GM19023 (cell line): ENCODE results near the gene FAM221B.

Experiments
- ATAC-seq: cut with Tn5 transposase; IDR thresholded peaks from one replicate; pipeline ENCODE4 v1.9.1; 2021; ENCODE audit warnings: mild to moderate bottlenecking, moderate library complexity; ENCODE audit not compliant: unreplicated experiment

The FAM221B gene

DNA sequence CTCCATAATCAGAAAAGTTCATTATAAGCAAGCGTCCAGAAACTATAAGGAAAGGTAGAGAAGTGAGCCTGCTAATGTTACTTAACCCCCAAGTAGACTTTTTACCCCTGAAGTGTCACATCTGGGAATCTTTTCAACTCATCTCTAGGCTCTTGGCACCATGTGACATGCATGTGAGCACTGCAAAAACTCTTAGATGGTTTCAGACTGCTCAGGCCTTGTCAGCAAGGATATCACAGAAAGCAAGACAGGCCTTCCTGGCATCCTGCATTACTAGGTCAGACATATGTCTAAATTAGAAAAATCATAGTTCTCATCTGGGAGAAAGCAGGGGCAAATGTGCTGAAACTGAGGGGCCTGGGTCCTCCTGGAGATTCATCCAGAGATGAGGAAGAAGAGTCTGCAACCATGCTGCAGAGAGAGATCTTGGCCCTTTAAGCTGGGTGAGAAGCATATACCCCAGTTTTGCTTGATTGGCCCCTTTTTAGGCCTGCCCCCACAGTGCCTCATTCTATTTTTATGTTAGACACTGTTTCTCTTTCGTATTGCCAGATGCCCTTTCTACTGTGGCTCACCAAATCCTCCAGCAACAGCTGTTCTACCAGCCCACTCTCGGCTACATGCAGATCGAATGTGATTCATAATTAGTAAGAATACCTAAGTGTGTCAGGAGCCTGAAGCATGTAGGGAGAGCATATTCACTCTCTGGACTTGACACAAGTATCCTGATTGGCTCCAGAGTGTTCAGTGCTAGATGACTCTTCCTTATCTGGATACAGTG, 19.4 kb upstream of the FAM221B start:
- ATAC-seq = peak; percentile 95

DNA sequence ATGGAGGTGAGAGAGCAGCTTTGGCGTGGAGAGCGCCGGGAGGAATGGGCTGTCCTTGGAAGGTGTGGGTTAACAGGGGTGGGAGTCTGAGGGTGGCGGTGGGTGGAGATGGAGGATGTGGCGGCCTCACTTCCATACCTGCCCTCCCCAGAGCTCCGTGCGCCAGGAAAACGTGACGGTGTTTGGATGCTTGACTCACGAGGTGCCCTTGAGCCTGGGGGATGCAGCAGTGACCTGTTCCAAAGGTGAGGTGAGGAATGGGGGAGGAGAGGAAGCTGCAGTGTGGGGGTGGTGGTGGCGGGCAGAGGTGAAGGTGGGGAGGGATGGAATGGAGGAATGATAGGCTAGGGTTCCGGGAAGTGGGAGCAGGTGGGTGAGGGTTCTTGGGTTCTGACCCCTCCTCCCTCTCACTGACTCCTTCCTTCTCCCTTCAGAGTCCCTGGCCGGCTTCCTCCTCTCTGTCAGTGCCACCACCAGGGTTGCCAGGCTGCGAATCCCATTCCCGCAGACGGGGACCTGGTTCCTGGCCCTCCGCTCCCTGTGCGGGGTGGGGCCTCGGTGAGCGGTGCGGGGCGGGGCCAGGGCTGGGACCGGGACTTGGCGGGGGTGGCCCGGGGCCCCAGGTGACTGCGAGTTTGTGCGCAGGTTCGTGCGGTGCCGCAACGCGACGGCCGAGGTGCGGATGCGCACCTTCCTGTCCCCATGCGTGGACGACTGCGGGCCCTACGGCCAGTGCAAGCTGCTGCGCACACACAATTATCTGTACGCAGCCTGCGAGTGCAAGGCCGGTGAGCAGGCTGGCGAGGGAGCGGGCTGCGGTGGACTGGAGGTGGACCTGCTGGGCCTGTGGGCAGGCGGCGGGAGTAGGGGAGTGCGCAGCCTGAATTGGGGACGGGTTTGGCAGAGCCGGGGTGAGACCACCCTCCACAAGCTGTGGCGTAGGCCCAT, 17.6 kb upstream of the FAM221B start:
- no peak for ATAC-seq

DNA sequence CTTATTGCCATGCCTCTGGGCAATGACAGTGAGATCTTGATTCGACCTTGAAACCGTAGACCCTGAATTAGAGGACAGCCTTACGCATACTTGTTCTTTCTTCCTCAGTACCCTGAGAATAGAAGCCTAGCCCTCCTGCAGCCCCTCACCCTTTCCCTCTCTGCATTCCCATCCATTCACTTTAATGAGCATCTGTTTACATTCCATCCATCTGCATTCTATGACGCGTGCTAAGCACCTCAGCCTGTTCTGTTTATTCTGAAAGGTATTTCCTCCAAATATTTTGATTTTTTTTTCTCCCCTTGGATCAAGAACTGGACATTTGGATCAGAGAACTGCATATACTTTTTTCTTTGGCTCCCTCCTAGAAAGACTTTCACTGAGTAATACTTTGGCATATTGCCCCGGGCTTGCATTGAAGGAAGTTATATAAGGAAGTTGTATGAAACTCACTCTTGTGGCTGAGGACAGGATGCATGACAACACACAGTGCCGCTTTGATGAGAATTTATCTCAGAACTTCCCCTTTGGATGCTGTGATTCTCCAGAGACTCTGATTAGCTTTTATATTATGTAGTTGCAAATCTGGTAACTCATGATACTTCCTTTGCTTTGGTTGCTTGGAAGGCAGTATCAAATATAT, 16.2 kb upstream of the FAM221B start:
- no peak for ATAC-seq

DNA sequence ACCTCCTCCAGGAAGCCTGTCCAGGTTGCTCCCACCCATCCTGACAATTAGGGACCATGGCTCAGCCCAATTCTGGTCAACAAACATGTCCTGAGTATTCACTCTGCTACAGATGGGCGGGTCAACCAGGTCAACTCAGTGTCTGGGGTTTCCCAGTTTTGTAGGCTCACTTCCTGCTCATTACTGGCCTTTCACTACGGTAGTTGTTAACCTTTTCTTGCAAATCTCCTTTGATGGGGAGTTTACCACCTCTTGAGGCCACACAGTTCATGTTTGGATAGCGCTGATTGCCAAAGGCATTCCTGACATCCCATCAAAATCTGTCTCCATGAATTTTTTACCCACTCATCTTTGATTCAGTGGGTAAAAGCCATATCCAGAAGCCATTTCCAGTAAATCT, 14.3 kb upstream of the FAM221B start:
- peak; percentile 76 for ATAC-seq

DNA sequence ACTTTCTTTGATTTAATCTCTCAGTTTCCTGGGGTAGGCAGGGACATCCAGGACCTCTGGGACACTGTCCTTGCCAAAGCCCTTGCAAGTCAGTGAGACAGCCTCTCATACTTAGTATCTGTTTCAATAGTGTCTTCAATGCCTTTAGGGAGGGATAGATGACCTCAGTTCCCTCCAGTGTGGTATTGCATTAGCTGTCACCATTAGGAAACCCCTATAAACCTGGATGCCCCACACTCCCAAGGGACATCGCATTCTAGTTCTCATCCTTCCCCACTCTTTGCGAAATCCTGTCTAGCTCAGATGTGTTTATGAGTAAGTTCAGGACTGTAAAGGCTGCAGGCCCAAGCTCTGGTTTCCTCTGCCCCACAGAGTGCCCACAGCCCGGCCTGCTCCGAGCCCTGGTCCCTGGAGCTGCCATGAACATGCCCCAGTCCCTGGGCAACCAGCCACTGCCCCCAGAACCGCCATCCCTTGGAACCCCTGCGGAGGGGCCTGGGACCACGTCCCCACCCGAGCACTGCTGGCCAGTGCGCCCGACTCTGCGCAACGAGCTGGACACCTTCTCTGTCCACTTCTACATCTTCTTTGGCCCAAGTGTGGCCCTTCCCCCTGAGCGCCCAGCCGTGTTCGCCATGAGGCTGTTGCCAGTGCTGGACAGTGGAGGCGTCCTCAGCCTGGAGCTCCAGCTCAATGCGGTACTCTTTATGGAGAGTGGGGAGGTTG, 13.7 kb upstream of the FAM221B start:
- ATAC-seq = no peak

DNA sequence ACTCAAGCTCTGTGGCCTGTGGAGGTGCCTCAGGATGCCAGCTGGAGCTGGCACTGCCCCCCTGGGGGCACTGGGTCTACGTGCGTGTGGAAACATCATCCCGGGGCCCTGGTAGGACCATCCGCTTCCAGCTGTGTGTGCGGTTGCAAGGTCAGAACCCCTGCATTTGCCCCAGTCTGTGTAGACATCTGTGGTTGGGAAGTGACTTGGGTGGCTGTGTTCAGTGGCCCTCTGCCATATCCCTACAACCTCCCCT, 13.0 kb upstream of the FAM221B start:
- no peak for ATAC-seq

DNA sequence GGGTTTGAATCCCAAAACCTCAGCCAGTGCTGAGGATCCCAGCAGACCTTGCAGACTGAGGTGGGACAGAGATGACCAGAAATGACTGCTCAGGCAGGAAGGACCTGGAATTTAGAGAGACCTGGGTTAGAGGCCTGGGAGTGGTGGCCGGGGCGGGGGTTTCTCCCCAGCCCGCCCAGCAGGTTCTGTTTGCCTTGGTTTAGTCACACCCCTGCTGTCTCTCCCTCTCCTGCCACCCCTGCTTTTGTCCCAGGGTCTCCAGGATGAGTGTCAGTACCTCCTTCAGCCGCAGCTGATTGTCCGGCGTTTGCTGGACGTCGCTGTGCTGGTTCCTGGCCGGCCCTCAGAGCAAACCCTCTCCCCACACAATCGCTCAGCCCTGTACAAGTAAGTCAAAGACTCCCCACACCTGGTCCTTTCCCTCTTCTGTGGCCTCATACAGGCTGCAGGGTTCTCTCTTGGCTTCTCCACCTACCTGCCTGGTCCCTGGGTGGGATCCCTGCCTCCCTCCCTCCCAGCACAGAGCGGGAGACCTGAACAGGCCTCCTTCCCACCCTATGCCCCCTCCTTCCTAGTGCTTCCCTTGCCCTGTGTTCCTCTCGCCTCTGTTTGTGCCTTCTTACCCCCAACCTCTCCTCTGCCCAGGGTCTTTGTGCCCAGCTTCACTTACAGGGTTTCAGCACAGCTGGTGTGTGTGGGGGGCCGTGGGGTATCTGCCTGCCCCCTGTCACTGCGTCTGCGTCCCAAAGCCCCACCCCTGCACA, 12.5 kb upstream of the FAM221B start:
- no peak for ATAC-seq

DNA sequence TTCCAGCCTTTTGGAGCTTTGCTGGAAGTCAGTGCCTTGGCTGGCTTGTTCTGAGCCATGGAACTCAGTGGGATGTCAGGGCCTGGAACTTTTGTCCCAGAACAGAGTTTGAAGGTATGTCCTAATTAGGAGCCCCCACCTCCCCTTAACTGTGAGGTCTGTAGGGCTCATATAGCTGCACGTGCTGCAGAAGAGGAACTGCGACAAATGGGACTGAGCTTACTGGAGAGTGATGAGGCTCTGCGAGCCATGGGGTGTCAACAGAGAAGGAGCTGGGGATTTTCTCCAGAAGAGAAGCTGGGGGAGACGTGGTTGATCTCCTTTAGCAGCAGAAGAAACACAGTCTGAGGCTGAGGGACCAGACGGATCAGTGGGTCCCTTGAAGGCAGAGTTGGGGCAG, 11.4 kb upstream of the FAM221B start:
- ATAC-seq = no peak

DNA sequence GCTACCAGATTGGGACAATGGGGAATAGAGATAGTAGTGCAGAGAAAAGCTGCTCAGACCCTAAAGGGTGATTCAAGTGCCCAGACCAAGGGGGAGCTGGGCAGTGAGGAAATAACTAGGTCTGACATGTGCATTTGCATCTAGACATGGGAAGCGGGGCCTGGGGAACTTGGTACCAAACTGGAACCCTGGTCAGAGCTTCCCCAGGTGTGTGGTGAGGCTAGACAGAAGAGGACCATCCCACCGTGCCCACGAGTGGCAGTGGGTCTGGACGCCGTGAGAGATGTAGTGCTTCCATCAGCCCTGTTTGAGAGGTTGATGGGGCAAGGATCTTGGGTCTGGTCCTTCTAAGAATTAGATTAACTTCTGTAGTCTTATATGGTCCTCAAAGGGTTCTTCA, 8.1 kb upstream of the FAM221B start:
- ATAC-seq = no peak

DNA sequence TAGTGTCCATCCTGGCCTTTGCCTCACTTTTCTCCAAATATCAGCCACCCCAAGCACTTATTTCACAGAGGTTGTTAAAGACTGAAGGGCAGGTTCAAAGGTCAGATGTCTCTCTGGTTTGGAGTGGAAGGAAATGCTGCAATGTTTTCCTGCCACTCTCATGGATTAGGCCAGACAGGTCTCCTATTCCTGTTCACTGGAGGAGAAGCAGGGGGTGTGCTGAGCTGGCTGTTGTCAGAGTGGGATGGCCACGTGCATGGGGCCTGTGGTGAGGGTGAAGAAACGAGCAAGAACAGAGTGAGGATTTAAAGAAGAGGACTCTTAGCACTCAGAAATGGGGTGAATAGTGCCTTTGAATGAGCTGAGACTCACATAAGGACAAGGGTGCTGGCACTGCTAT, 7.2 kb upstream of the FAM221B start:
- no peak for ATAC-seq

DNA sequence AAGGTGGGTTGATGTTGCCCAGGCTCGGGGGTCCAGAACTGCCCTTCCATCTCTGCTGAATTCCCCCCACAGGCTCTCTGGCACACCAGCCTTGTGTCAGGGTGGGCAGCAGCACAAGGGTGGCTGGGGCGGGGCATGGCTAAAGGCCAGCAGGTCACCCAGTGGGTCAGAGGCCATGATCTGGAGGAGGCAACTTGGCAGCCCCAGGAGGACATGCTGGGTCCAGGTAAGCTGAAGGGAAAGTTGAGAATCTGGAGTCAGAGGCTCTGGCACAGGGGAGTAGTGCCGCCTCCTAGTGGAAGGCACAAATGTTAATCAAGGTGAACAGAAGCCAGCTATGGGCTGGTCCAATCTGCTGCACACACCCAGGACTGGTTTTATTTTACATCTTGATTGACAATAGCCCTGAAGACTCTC, 6.7 kb upstream of the FAM221B start:
- no peak for ATAC-seq

DNA sequence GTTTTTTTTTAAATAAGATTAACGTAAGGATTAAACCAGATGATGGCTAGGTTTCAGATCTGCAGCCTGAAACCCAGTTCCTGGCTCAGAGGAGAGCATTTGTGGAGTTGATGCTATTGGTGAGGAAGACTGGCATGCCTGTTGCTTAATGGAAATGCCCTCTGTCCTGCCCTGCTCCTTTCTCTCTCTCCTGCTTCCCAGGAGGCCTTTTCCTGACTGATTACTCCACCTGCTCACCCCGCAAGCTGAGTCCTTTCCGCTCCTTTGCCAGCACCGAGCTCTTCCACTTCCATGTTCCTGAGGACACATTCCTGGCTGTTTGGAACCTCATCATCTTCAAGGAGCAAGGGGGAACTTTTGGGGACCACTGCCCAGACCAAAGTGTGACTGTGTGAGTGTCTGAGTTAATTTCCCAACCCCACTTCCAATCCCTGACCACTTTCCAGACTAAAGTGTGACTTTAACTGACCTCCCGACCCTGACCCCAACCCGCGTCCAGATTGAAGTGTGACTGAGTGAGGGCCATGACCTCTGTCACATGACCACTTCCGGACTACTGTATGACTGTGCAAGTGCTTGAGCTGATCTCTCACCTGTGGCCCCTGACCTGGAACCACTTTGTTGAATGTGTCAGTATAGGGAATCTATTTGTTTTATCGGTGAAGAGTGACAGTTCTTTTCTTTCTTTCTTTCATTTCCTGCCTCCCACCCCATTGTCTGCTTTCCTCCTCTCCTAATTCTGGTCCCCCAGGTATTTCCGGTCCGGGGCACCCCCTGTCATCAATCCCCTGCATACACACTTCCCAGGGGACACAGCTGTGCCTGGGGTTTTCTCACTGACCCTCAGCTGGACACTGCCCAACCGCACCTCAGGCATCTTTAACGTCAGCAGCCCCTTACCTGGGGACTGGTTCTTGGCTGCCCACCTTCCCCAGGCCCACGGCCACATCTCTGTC, 6.0 kb upstream of the FAM221B start:
- ATAC-seq = no peak

DNA sequence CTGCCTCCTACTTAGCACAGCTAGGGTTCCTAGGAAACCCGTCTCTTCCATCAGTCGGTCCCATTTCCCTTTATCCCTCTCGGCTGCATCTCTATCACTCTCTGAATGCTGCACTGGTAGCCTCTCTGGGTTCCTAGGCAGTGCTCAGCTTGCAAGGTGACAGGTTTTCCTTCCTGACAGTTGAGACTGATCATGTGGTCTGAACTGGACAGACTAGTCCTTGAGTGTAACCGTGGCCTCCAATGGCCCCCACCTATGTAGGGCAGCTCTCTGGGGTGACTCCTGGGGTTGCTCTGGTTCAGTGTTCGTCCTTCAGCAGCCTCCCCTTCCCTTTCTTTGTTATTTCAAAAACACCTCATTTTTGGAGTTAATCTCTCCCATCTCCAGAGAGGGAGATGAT, 4.3 kb upstream of the FAM221B start:
- no peak for ATAC-seq

DNA sequence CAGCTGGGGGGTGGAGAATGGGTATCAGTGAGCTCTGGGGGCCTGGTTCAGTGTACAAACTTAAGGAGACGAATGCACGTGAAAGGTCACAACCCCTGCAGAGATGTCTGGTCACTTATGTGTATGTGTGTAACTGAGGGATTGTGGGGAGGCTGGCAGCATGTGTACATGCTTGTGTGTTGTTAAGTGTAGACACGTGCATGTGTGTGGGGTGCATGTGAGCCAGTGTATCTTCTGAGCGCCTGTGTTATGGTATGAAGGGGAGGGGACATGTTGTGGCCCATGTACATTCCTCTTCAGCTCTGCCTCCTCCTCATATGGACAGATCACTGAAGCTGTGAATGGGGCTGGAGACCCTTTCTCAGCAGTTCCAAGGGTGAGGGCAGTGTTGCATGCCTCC, 2.5 kb upstream of the FAM221B start:
- ATAC-seq = no peak

DNA sequence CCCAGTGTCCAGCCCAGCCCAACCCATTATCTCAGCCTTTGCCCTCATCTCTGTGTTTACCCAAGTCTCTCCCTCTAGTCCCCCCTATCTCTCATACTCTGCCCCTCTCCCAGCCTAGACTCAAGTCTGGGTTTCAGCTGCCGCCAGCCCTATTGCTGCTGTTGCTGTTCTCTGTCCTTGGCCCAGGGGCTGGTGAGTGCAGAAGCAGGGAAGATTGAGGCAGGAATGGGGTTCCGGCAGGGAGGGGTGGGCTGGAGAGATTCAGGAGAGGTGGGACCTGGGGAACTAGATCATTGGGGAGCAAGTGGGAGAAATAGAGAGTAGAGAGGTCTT, 1.2 kb upstream of the FAM221B start:
- no peak for ATAC-seq

DNA sequence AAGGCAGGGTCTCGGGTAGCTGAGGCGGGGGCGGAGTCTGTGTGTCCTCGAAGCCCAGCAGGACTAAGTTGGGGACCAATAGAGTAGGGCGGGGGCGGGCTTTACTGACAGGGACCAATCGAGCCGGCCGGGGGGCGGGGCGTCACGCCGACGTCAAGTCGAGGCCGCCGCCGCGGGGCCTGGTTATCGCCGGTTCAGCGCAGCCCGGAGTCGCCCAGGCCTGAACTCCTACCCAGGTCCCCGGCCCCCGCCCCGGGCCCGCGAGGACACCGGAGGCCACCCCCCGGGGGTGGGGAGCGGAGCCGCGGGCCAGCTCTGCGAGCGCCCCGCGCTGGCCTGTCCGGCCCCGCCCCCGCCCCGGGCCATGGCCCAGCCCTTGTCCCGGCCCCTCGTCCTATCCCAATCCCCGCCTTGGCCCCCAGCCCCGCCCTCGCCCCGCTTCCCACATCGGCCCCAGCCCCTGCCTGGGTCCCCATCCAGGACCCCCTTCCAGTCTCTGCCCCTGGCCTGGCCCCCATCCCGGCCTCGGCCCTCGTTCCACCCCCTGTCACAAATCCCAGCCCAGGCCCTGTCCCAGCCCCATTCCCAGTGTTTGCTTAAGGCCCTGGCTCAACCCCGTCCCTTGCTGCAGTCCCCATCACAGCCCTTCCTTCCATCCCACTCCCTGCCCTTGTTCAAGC, 692 bp upstream of the FAM221B start, which contains the start of gene TMEM8B:
Gene TMEM8B (plus strand): TSS at position 145 of the 680 bp plus-strand sequence. CDS start 220 bp downstream, at position 365.
- ATAC-seq = peak; percentile 82

DNA sequence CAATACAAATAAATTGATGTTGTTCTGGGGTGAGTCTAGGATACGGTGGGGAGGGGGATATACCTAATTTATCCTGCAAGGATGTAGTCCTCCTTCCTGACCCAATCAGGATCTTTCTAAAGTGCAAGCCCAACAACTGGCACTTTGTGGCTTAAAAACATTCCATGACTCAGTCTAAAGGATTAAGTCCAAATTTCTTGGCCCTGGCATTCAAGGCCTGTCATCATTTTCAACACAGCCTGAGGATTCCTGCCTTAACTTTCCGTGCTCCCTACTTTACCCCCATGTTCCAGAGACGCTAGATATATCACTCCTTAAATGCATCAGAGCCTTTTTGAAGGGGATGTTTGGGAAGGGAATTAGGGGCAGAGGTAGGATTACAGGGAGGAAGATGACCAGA, 1.0 kb downstream of the FAM221B start:
- ATAC-seq = no peak

DNA sequence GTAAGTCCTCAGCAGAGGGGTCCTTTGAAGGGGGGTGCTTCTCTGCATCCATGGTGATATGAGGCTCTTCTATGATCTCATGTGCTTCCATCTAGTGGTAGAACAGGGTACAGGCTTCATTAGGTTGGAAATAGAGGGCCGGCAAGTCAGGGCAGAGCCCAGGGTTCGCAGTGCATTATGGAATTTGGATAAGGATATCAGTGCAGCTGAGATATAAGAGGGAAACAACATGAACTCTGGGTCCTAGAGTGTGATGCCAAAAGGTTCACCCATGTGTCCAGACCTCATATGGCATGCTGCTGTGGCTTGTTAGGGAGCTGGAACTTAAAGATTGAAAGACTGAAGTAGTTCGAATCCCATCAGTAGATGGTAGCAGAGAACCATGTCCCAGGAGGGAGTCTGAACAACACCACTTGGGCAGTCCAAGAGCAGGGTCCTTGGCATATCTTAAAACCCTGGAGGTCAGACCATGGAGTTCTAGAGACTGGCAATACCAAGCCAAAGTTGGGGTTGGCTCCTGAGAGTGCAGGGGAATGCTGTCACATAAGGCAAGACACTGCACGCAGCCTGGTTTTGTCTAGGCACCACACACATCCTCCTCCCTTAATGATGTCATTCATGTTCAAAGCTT, 2.3 kb downstream of the FAM221B start:
- ATAC-seq = no peak
